HL-60/S4 treated with retinoic acid at 250 ng/mL for 4 days and 3 days (cell line): ENCODE data around the gene S100A16.
"Not testable (repeated sequence)": the region's sequence is repeated elsewhere in the genome, so short reads cannot be mapped to it uniquely, and the experiment has no call there.

Experiments used
- in situ Hi-C: fragments of 300-500 bp; cut with MboI; formaldehyde crosslinking; loops from 2 replicates; pipeline ENCODE4 v1.7.0; 2022; ENCODE audit warnings: low sequenced_read_pairs

Gene S100A16

GRCh38 chr1:153588033-153588432 is 24.9 kb downstream of the S100A16 start:
- in situ Hi-C loops: not testable (repeated sequence)

GRCh38 chr1:153587314-153587713 is 25.6 kb downstream of the S100A16 start:
- in situ Hi-C loops: no loop called here

GRCh38 chr1:153586347-153586746 is 26.6 kb downstream of the S100A16 start:
- in situ Hi-C loops: no loop called here

DNA sequence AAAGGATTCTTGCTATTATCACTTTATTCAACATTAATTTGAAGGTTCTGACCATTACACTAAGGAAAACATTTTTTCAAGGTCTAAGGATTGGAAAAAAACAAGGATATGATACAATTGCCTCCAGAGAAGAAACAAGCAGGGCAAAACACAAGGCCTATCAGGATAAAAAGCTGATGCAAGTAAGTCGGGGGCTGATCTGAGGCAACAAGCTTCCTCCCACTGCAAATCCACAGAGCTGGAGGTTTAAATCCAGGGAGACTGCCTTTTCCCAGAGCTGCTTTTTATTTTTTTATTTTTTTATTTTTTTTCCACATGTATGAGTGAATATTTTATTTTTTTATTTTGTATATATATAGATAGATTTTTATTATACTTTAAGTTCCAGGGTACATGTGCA is 27.9 kb downstream of the S100A16 start:
- in situ Hi-C loops: no loop called here

- in situ Hi-C loops: no loop called here
Observed at GRCh38 chr1:153583976-153584375, 29.0 kb downstream of the S100A16 start.

DNA sequence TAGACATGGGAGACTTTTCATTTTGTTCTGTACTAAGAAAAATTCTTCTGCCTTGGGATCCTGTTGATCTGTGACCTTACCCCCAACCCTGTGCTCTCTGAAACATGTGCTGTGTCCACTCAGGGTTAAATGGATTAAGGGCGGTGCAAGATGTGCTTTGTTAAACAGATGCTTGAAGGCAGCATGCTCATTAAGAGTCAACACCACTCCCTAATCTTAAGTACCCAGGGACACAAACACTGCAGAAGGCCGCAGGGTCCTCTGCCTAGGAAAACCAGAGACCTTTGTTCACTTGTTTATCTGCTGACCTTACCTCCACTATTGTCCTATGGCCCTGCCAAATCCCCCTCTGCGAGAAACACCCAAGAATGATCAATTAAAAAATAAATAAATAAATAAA is 29.4 kb downstream of the S100A16 start:
- in situ Hi-C loops: not testable (repeated sequence)

- in situ Hi-C loops: not testable (repeated sequence)
Observed at GRCh38 chr1:153582836-153583235, 30.1 kb downstream of the S100A16 start.

DNA sequence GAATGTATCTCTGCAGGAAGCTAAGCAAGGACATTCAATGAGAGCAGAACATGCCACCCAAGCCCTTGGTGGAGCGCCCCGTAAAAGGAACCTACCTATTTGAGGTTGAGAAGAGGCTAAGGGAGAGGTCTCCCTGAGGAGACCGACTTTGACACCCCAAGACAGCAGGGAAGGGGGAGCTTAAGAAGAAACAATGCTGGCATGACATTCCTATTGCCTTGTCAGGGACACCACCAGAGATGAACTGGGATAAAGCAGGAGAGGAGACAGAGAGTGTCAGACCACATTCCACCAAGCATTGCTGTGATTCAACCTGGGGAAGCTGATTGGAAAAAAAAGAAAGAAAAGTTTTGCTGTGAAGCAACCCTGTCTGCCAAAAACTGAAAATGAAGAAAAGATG is 34.0 kb downstream of the S100A16 start:
- in situ Hi-C loops: no loop called here

- in situ Hi-C loops: no loop called here
Observed at GRCh38 chr1:153578490-153578889, 34.4 kb downstream of the S100A16 start.

GRCh38 chr1:153577624-153578051 is 35.3 kb downstream of the S100A16 start:
- in situ Hi-C loops: no loop called here

DNA sequence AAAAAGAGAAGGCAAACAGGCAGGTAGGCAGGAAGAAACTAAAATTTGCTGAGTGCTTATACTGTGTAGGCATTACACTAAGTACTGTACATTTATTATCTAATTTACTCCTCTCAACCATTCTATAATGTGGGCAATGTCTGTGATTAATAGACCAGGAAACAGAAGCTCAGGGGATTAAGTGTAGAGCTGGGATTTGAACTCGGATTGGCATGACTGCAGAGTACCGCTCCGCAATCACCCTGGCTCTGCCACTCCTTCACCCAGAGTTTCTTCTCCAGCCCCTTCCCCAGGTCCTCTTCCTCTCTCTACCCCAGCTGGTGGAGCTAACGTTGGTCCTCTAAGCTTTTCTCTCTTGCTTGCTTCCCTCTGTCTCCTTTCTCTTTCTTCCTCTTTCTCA is 35.8 kb downstream of the S100A16 start:
- in situ Hi-C loops: no loop called here

GRCh38 chr1:153575497-153575896 is 37.4 kb downstream of the S100A16 start:
- in situ Hi-C loops: not testable (repeated sequence)

- in situ Hi-C loops: not testable (repeated sequence)
Observed at GRCh38 chr1:153575081-153575491, 37.9 kb downstream of the S100A16 start.

DNA sequence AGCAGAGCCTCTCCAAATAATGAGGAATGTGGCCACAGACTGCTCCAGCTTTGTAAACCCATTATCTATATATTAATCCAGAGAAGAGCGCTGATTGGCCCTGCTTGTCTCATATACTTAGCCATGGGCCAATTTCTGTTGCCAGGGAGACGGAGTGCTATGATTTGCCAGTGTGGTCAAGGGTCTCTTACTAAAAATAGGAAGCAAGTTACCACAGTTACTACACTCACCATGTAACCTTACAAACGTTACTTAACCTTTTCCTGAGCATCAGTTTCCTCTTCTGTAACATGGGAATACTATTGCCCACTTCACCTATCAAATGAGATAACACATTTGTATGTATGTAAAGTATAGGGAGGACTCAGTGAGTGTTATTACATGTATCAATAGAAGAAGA is 39.6 kb downstream of the S100A16 start:
- in situ Hi-C loops: no loop called here

GRCh38 chr1:153572569-153573015 is 40.3 kb downstream of the S100A16 start:
- in situ Hi-C loops: no loop called here

GRCh38 chr1:153571706-153572105 is 41.2 kb downstream of the S100A16 start:
- in situ Hi-C loops: no loop called here

GRCh38 chr1:153570874-153571273 is 42.1 kb downstream of the S100A16 start:
- in situ Hi-C loops: no loop called here

GRCh38 chr1:153569465-153569864 is 43.5 kb downstream of the S100A16 start:
- in situ Hi-C loops: no loop called here

DNA sequence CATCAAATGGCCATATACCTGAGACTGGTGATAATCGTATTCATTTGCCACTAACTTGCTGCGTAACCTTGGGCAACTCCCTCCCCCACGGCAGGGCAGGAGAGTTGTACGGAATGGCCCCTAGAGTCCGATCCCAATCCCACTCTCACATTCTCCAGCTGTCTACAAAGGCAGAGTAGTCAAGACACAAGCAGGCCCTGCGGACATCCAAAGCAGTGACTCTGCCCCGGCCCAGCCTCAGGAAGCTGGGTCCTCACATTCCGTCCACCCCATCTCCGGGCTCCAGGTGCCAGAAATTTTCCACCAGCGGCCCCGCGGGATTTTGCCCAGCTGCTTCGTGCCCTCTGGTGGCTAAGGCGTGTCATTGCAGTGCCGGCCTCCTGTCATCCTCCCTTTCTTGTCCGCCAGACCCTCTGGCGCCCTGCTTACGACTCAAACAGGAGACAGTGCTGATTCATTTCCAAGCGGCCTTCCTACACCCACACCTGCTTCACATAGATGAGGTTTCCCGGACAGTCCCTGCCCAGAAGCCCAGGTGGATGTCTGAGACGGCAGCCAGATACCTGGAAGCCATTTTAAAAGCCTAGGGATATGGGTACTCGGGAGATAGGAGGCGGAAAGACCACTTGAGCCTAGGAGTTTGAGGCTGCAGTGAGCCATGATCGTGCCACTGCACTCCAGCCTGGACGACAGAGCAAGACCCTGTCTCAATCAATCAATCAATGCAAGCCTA is 44.4 kb downstream of the S100A16 start:
- in situ Hi-C loops: no loop called here

- in situ Hi-C loops: no loop called here
Observed at GRCh38 chr1:153567621-153568366, 45.1 kb downstream of the S100A16 start.

GRCh38 chr1:153566414-153567371 is 46.2 kb downstream of the S100A16 start:
- in situ Hi-C loops: no loop called here
